HepG2 (cell line): ENCODE results near the gene CHRNB4. TPM values are rescaled to one million over a fixed set of nuclear protein-coding genes. Genes with fewer than 3 reads are reported as not detected.

Source experiments
- ATAC-seq: fragments of 200-7000 bp; cut with Tn5 transposase; 3 replicates; pipeline ENCODE4 v1.9.1; 2020; ENCODE audit warnings: mild to moderate bottlenecking, moderate library complexity
- BruUV-seq: library from RNA; stranded (reverse); fragments of 400-500 nt; replicated peaks from 2 replicates; lab custom pipeline; 2021; lab: Mats Ljungman, UMichigan
- CTCF ChIA-PET: fragments of 300-600 bp; formaldehyde crosslinking; extraction: SDS; loops from one replicate; lab custom pipeline; 2021; ENCODE audit warnings: low total read pairs, inconsistent platforms, low intra/inter-chr PET ratio; lab: Yijun Ruan, JAX
- POLR2A ChIA-PET: fragments of 350-600 bp; sonication (Branson Sonifier 250); formaldehyde crosslinking; loops from one replicate; lab custom pipeline; 2020; ENCODE audit warnings: antibody characterized with exemption, inconsistent platforms; lab: Yijun Ruan, JAX
- DNase-seq: peaks from one replicate; pipeline ENCODE4 v3.0.0-alpha.2; 2015; ENCODE audit warnings: low spot score
- FAIRE-seq: peaks from 3 replicates; lab custom pipeline; 2011; peaks lifted over from hg19 to GRCh38; lab: Jason Lieb, UNC
- H2AFZ ChIP-seq: one replicate; pipeline ENCODE4 v1.6.1; 2011; ENCODE audit warnings: low read length, inconsistent platforms
- H3K27ac ChIP-seq: fragments of 300-600 bp; 3 replicates; pipeline ENCODE4 v1.8.0; 2011; ENCODE audit warnings: mixed run types, mild to moderate bottlenecking, mixed read lengths, low read length, inconsistent platforms; ENCODE audit not compliant: insufficient read depth; ENCODE audit errors: extremely low read length
- H3K27me3 ChIP-seq, 2 experiments: fragments of 200-600 bp in 1 of 2; 2 replicates in 1 of 2; 3 replicates in 1 of 2; pipeline versions ENCODE4 v1.6.0 to v1.8.0; 2011; ENCODE audit warnings: low read length in 2 of 2, mild to moderate bottlenecking in 2 of 2, moderate library complexity in 2 of 2, inconsistent platforms in 1 of 2; ENCODE audit not compliant: insufficient read depth in 2 of 2, control insufficient read depth in 1 of 2
- H3K36me3 ChIP-seq, 2 experiments: fragments of 200-600 bp in 1 of 2; replicated peaks in 1 of 2; 2 replicates in 1 of 2; 3 replicates in 1 of 2; pipeline versions ENCODE4 v1.5.1 to v1.8.0; 2011; ENCODE audit warnings: low read length in 2 of 2, inconsistent platforms in 1 of 2; ENCODE audit not compliant: insufficient read depth in 2 of 2, control insufficient read depth in 1 of 2
- H3K4me1 ChIP-seq: 2 replicates; pipeline ENCODE4 v1.5.1; 2012; ENCODE audit warnings: low read length, inconsistent platforms; ENCODE audit not compliant: insufficient read depth
- H3K4me2 ChIP-seq: 2 replicates; pipeline ENCODE4 v1.6.0; 2011; ENCODE audit warnings: low read depth, low read length, inconsistent platforms
- H3K4me3 ChIP-seq, 3 experiments: fragments of 200-600 bp in 1 of 3; sonication (generic), shearing (Covaris generic) in 1 of 3; replicated peaks in 1 of 3; 2 replicates each; pipeline ENCODE4 v1.5.1; 2011 to 2016; ENCODE audit warnings: low read length in 3 of 3, inconsistent platforms in 2 of 3, low read depth in 2 of 3, mild to moderate bottlenecking in 2 of 3, control low read depth in 1 of 3, mixed read lengths in 1 of 3; ENCODE audit not compliant: insufficient read depth in 1 of 3
- H3K79me2 ChIP-seq: one replicate; pipeline ENCODE4 v1.6.1; 2011; ENCODE audit warnings: low read length, inconsistent platforms; ENCODE audit not compliant: insufficient read depth
- H3K9ac ChIP-seq: 2 replicates; pipeline ENCODE4 v1.6.0; 2011; ENCODE audit warnings: mild to moderate bottlenecking, low read depth, low read length, inconsistent platforms; ENCODE audit not compliant: insufficient read depth
- H3K9me3 ChIP-seq: 2 replicates; pipeline ENCODE4 v1.5.1; 2012; ENCODE audit warnings: mild to moderate bottlenecking, low read length
- H4K20me1 ChIP-seq: 2 replicates; pipeline ENCODE4 v1.6.0; 2011; ENCODE audit warnings: inconsistent platforms, mild to moderate bottlenecking, low read length, moderate library complexity; ENCODE audit not compliant: insufficient read depth
- RARG ChIP-seq: sonication (generic); formaldehyde crosslinking; IDR thresholded peaks from 2 replicates; pipeline ENCODE4 v1.4.0; 2020; ENCODE audit warnings: low read depth, mild to moderate bottlenecking, missing genetic modification reagents
- RCOR2 ChIP-seq: IDR thresholded peaks from 2 replicates; pipeline ENCODE4 v1.6.1; 2016; ENCODE audit warnings: missing biosample characterization, missing genetic modification reagents
- THRA ChIP-seq: sonication (generic); formaldehyde crosslinking; IDR thresholded peaks from 2 replicates; pipeline ENCODE4 v1.4.0; 2020; ENCODE audit warnings: missing genetic modification reagents, borderline replicate concordance
- ZNF407 ChIP-seq: sonication (generic); formaldehyde crosslinking; IDR thresholded peaks from one replicate; pipeline ENCODE4 v1.5.1; 2020; ENCODE audit warnings: mild to moderate bottlenecking, missing genetic modification reagents; ENCODE audit errors: not compliant biosample characterization
- WGBS: methylation state at CpG from one replicate; pipeline ENCODE4 v1.1.6; 2017; ENCODE audit warnings: low lambda C conversion rate; 5-methylcytosine and 5-hydroxymethylcytosine counted together
- in situ Hi-C: cut with HindIII; loops from 2 replicates; pipeline ENCODE4 v1.10.0; 2017; ENCODE audit warnings: low pct_unique_long_range_greater_than_20kb; ENCODE audit not compliant: extremely low pct_ligation_motif_present
- intact Hi-C: fragments of 100-400 bp; cut with micrococcal nuclease; formaldehyde crosslinking; loops from one replicate; pipeline ENCODE4 v1.10.0; 2022; ENCODE audit not compliant: unreplicated experiment
- polyA plus RNA-seq, 8 experiments: library from polyadenylated mRNA; depleted of rRNA in 3 of 8; stranded (reverse) in 7 of 8; unstranded in 1 of 8; fragments of >200 nt; fragmentation: Illumina TruSeq in 4 of 8; extraction: Trizol in 4 of 8; gene quantifications; 2 replicates each; pipeline versions ENCODE4 v1.2.1 to v1.2.3, GENCODE V29; 2011 to 2016; ENCODE audit warnings: low read depth in 4 of 8, missing spikeins in 1 of 8, mixed read lengths in 1 of 8; ENCODE audit not compliant: insufficient read depth in 1 of 8
- total RNA-seq, 5 experiments: library from RNA; depleted of rRNA; stranded (reverse); fragments of >200 nt; fragmentation: Illumina TruSeq; extraction: Trizol; gene quantifications; 2 replicates each; pipeline ENCODE4 v1.2.3, GENCODE V29; 2016; ENCODE audit warnings: low read depth in 1 of 5

CHRNB4 gene
- total and polyA plus RNA-seq, 2 of the 13 experiments (the other 11 are each of a cell fraction or from before 2014, with no cell fraction given) = not detected

- Histone ChIP-seq H3K9me3 (no peaks in the 10 kb centered on the region), H3K27ac (no peak overlapping the region), H3K9ac (no peak overlapping the region), H4K20me1 (no peaks in the 10 kb centered on the region), H3K79me2 (no peaks in the 10 kb centered on the region), H2AFZ (no peak overlapping the region), H3K4me3 (no peak overlapping the region), H3K36me3 (no peaks in the 10 kb centered on the region), H3K4me2 (no peak overlapping the region), H3K27me3 (peaks cover 1 to 16% of the 10 kb centered on the region in 2 experiments; a peak in 4 of 5 replicates), H3K4me1 (no peaks in the 10 kb centered on the region)
- no TSS peak for BruUV-seq
- no peak for FAIRE-seq
- no peak for TF ChIP-seq THRA
- no peak for TF ChIP-seq RARG
- no peak for TF ChIP-seq ZNF407
- no peak for TF ChIP-seq RCOR2 (CRISPR knock-in tag)
- ChIA-PET CTCF (no interaction called here), POLR2A (no interaction called here)
- DNase-seq = no peak
- WGBS = no CpG with 5 or more reads among the region's 3 CpGs
- in situ Hi-C loops = no loop called here
- intact Hi-C loops = no loop called here
- ATAC-seq = no peak
Measured at GRCh38 chr15:78615151-78615589, 25.8 kb downstream of the CHRNB4 start.
